NAMALWA (cell line): ENCODE data around the gene DRAM1.
A peak's percentile ranks its signal among the peaks of the same experiment; 100 is the strongest.
"Not testable (repeated sequence)": the region's sequence is repeated elsewhere in the genome, so short reads cannot be mapped to it uniquely, and the experiment has no call there.

ENCODE experiments used
- DNase-seq: peaks from one replicate; pipeline ENCODE4 v3.0.0-alpha.2; 2015; ENCODE audit warnings: low spot score

DRAM1 gene

GRCh38 chr12:101906226-101906625, 28.8 kb downstream of the DRAM1 start:
- DNase-seq, result no peak

- no peak for DNase-seq
These were observed 31.0 kb downstream of the DRAM1 start for GRCh38 chr12:101908395-101908794.

GRCh38 chr12:101909646-101910045, 32.3 kb downstream of the DRAM1 start:
- no peak for DNase-seq

GRCh38 chr12:101915841-101916240, 38.5 kb downstream of the DRAM1 start:
- no peak for DNase-seq

GRCh38 chr12:101918805-101919204, 41.4 kb downstream of the DRAM1 start:
- DNase-seq, result not testable (repeated sequence)

GRCh38 chr12:101919447-101919846, 42.1 kb downstream of the DRAM1 start:
- no peak for DNase-seq

GRCh38 chr12:101920906-101921305, 43.5 kb downstream of the DRAM1 start:
- DNase-seq, result no peak

GRCh38 chr12:101923045-101923718, 45.8 kb downstream of the DRAM1 start:
- DNase-seq, result no peak

- peak; percentile 88 for DNase-seq
These were observed 47.2 kb downstream of the DRAM1 start for GRCh38 chr12:101924618-101925017.

GRCh38 chr12:101925361-101925760, 48.0 kb downstream of the DRAM1 start:
- DNase-seq, result no peak

GRCh38 chr12:101925935-101926334, 48.6 kb downstream of the DRAM1 start:
- DNase-seq, result no peak

- DNase-seq, result no peak
These were observed 49.7 kb downstream of the DRAM1 start for GRCh38 chr12:101927036-101927435.

- no peak for DNase-seq
These were observed 50.6 kb downstream of the DRAM1 start for GRCh38 chr12:101927999-101928398.

- no peak for DNase-seq
These were observed 51.2 kb downstream of the DRAM1 start for GRCh38 chr12:101928556-101928955.

- DNase-seq, result no peak
These were observed 52.1 kb downstream of the DRAM1 start for GRCh38 chr12:101929365-101930041.

GRCh38 chr12:101931498-101932326, 54.3 kb downstream of the DRAM1 start:
- DNase-seq, result no peak

- no peak for DNase-seq
These were observed 56.6 kb downstream of the DRAM1 start for GRCh38 chr12:101933866-101934514.

- peak; percentile 12 for DNase-seq
These were observed 58.7 kb downstream of the DRAM1 start for GRCh38 chr12:101935890-101936746.

GRCh38 chr12:101939306-101939705, 61.9 kb downstream of the DRAM1 start:
- DNase-seq, result no peak

GRCh38 chr12:101939856-101940265, 62.5 kb downstream of the DRAM1 start:
- DNase-seq, result peak; percentile 80

GRCh38 chr12:101940400-101940950, 63.1 kb downstream of the DRAM1 start:
- no peak for DNase-seq
